NCI-H226 (cell line): ENCODE results near the gene CCNQ.

ENCODE experiments used
- DNase-seq: peaks from one replicate; pipeline ENCODE4 v3.0.0-alpha.2; 2015

Gene CCNQ

GRCh38 chrX:153568451-153569011, 30.4 kb downstream of the CCNQ start:
- no peak for DNase-seq

GRCh38 chrX:153565996-153566580, 32.9 kb downstream of the CCNQ start:
- DNase-seq, result no peak

GRCh38 chrX:153564047-153564606, 34.8 kb downstream of the CCNQ start:
- DNase-seq, result no peak

GRCh38 chrX:153562546-153562945, 36.4 kb downstream of the CCNQ start:
- no peak for DNase-seq

GRCh38 chrX:153561337-153561736, 37.6 kb downstream of the CCNQ start:
- DNase-seq, result no peak

GRCh38 chrX:153560466-153560865, 38.5 kb downstream of the CCNQ start:
- no peak for DNase-seq

GRCh38 chrX:153560000-153560399, 38.9 kb downstream of the CCNQ start:
- DNase-seq, result no peak

GRCh38 chrX:153557618-153558355, 41.2 kb downstream of the CCNQ start:
- no peak for DNase-seq

- no peak for DNase-seq
These were observed 42.2 kb downstream of the CCNQ start for GRCh38 chrX:153556767-153557166.

GRCh38 chrX:153554519-153555167, 44.3 kb downstream of the CCNQ start:
- DNase-seq, result peak; percentile 30

- DNase-seq, result no peak
These were observed 47.8 kb downstream of the CCNQ start for GRCh38 chrX:153551135-153551534.

GRCh38 chrX:153549807-153550206, 49.1 kb downstream of the CCNQ start:
- no peak for DNase-seq

- no peak for DNase-seq
These were observed 49.7 kb downstream of the CCNQ start for GRCh38 chrX:153549231-153549630.

- no peak for DNase-seq
These were observed 51.7 kb downstream of the CCNQ start for GRCh38 chrX:153547195-153547594.

- no peak for DNase-seq
These were observed 52.6 kb downstream of the CCNQ start for GRCh38 chrX:153546386-153546785.

- DNase-seq, result no peak
These were observed 54.2 kb downstream of the CCNQ start for GRCh38 chrX:153544727-153545126.

GRCh38 chrX:153539979-153540358, 59.0 kb downstream of the CCNQ start:
- DNase-seq, result no peak

GRCh38 chrX:153539171-153539978, 59.6 kb downstream of the CCNQ start:
- peak; percentile 35 for DNase-seq

GRCh38 chrX:153538424-153538823, 60.5 kb downstream of the CCNQ start:
- DNase-seq, result peak; percentile 62
